IMR-90 (cell line): ENCODE data around the gene RELL1. TPM values are rescaled to one million over a fixed set of nuclear protein-coding genes. Genes with fewer than 3 reads are reported as not detected.

ENCODE experiments used
- ATAC-seq: fragments of 200-7000 bp; cut with Tn5 transposase; 2 replicates; pipeline ENCODE4 v1.9.1; 2020; ENCODE audit warnings: low read depth, mild to moderate bottlenecking, moderate library complexity
- BruUV-seq: library from RNA; stranded (reverse); fragments of 400-500 nt; replicated peaks from 2 replicates; lab custom pipeline; 2021; lab: Mats Ljungman, UMichigan
- CTCF ChIA-PET: fragments of 300-600 bp; formaldehyde crosslinking; extraction: SDS; loops from one replicate; lab custom pipeline; 2021; ENCODE audit warnings: antibody characterized with exemption; lab: Yijun Ruan, JAX
- POLR2A ChIA-PET: fragments of 300-600 bp; sonication (Branson Sonifier 250); formaldehyde crosslinking; loops from one replicate; lab custom pipeline; 2022; ENCODE audit warnings: antibody characterized with exemption; ENCODE audit not compliant: unreplicated experiment; lab: Charles Lee
- DNase-seq: peaks from one replicate; pipeline ENCODE4 v3.0.0; 2013
- H2AFZ ChIP-seq: replicated peaks from 2 replicates; pipeline ENCODE3; 2013; ENCODE audit warnings: low read length, mild to moderate bottlenecking; ENCODE audit not compliant: poor library complexity
- H2AK5ac ChIP-seq: 2 replicates; pipeline ENCODE4 v1.6.1; 2013; ENCODE audit warnings: low read depth, low read length, inconsistent platforms
- H2AK9ac ChIP-seq: replicated peaks from 2 replicates; pipeline ENCODE3; 2013; ENCODE audit warnings: mild to moderate bottlenecking, low read depth, low read length, moderate library complexity; ENCODE audit not compliant: poor library complexity
- H2BK120ac ChIP-seq: 2 replicates; pipeline ENCODE4 v1.6.1; 2013; ENCODE audit warnings: low read depth, low read length, inconsistent platforms
- H2BK15ac ChIP-seq: 3 replicates; pipeline ENCODE4 v1.6.1; 2013; ENCODE audit warnings: low read depth, low read length, inconsistent platforms
- H2BK20ac ChIP-seq: 2 replicates; pipeline ENCODE4 v1.6.1; 2013; ENCODE audit warnings: low read depth, mild to moderate bottlenecking, inconsistent platforms, low read length, moderate library complexity
- H2BK5ac ChIP-seq: 2 replicates; pipeline ENCODE4 v1.6.1; 2013; ENCODE audit warnings: mild to moderate bottlenecking, low read depth, low read length, inconsistent platforms; ENCODE audit not compliant: poor library complexity, severe bottlenecking
- H3K14ac ChIP-seq: replicated peaks from 2 replicates; pipeline ENCODE4 v1.6.1; 2013; ENCODE audit warnings: low read depth, low read length, inconsistent platforms
- H3K18ac ChIP-seq: 2 replicates; pipeline ENCODE4 v1.6.1; 2013; ENCODE audit warnings: low read depth, low read length, control low read depth
- H3K23ac ChIP-seq: 2 replicates; pipeline ENCODE4 v1.6.1; 2013; ENCODE audit warnings: low read depth, low read length, inconsistent platforms
- H3K27ac ChIP-seq: 2 replicates; pipeline ENCODE4 v1.5.1; 2013; ENCODE audit warnings: mild to moderate bottlenecking, control low read depth, low read length; ENCODE audit not compliant: insufficient read depth
- H3K27me3 ChIP-seq: 2 replicates; pipeline ENCODE4 v1.6.1; 2013; ENCODE audit warnings: low read length; ENCODE audit not compliant: control insufficient read depth, insufficient read depth
- H3K36me3 ChIP-seq: 2 replicates; pipeline ENCODE4 v1.6.1; 2013; ENCODE audit warnings: low read length, mixed read lengths; ENCODE audit not compliant: control insufficient read depth, insufficient read depth
- H3K4ac ChIP-seq: 2 replicates; pipeline ENCODE4 v1.6.1; 2013; ENCODE audit warnings: low read depth, low read length, inconsistent platforms
- H3K4me1 ChIP-seq: 2 replicates; pipeline ENCODE4 v1.6.1; 2013; ENCODE audit warnings: low read length, mixed read lengths; ENCODE audit not compliant: control insufficient read depth, insufficient read depth
- H3K4me2 ChIP-seq: 2 replicates; pipeline ENCODE4 v1.6.1; 2013; ENCODE audit warnings: low read depth, mild to moderate bottlenecking, control low read depth, low read length, moderate library complexity
- H3K4me3 ChIP-seq: 2 replicates; pipeline ENCODE4 v1.5.1; 2013; ENCODE audit warnings: low read depth, mild to moderate bottlenecking, control low read depth, low read length, moderate library complexity; ENCODE audit not compliant: insufficient read depth
- H3K56ac ChIP-seq: 2 replicates; pipeline ENCODE4 v1.6.1; 2013; ENCODE audit warnings: low read length, inconsistent platforms; ENCODE audit not compliant: insufficient read depth; ENCODE audit errors: extremely low read depth
- H3K79me1 ChIP-seq, 2 experiments: 2 replicates each; pipeline ENCODE4 v1.6.1; 2013; ENCODE audit warnings: low read length in 2 of 2, inconsistent platforms in 1 of 2, low read depth in 1 of 2
- H3K9ac ChIP-seq: 2 replicates; pipeline ENCODE4 v1.6.1; 2013; ENCODE audit warnings: low read depth, low read length, control low read depth
- H3K9me1 ChIP-seq: 2 replicates; pipeline ENCODE4 v1.6.1; 2013; ENCODE audit warnings: low read length, inconsistent platforms; ENCODE audit not compliant: insufficient read depth
- H3K9me3 ChIP-seq: 2 replicates; pipeline ENCODE4 v1.6.1; 2013; ENCODE audit warnings: low read length; ENCODE audit not compliant: control insufficient read depth, insufficient read depth
- H4K20me1 ChIP-seq: 2 replicates; pipeline ENCODE4 v1.6.1; 2013; ENCODE audit warnings: low read length, inconsistent platforms; ENCODE audit not compliant: insufficient read depth
- H4K5ac ChIP-seq: 2 replicates; pipeline ENCODE4 v1.6.1; 2013; ENCODE audit warnings: mild to moderate bottlenecking, low read depth, low read length, control low read depth
- H4K8ac ChIP-seq, 2 experiments: 2 replicates each; pipeline ENCODE4 v1.6.1; 2013; ENCODE audit warnings: low read depth in 2 of 2, low read length in 2 of 2, control low read depth in 1 of 2, inconsistent platforms in 1 of 2
- H4K91ac ChIP-seq: 2 replicates; pipeline ENCODE4 v1.6.1; 2013; ENCODE audit warnings: low read depth, low read length, inconsistent platforms; ENCODE audit not compliant: insufficient read depth
- BHLHE40 ChIP-seq: fragments of 150-350 bp; IDR thresholded peaks from 2 replicates; pipeline ENCODE4 v1.6.1; 2016; ENCODE audit warnings: mild to moderate bottlenecking, low read depth, low read length
- CEBPB ChIP-seq: IDR thresholded peaks from 2 replicates; pipeline ENCODE4 v1.6.1; 2012; ENCODE audit warnings: low read depth, low read length, improper control_type of control experiment
- CHD1 ChIP-seq: IDR thresholded peaks from 2 replicates; pipeline ENCODE4 v1.6.1; 2012; ENCODE audit warnings: low read depth, low read length, improper control_type of control experiment
- CTCF ChIP-seq: conservative IDR thresholded peaks from 2 replicates; pipeline ENCODE4 v1.5.1; 2012; ENCODE audit warnings: mild to moderate bottlenecking, low read depth, low read length, improper control_type of control experiment
- ELK1 ChIP-seq: fragments of 150-350 bp; IDR thresholded peaks from 2 replicates; pipeline ENCODE4 v1.6.1; 2016; ENCODE audit warnings: low read depth, mild to moderate bottlenecking, low read length, moderate library complexity, borderline replicate concordance
- FOS ChIP-seq: fragments of 150-350 bp; IDR thresholded peaks from 2 replicates; pipeline ENCODE4 v1.6.1; 2016; ENCODE audit warnings: low read depth, low read length
- MAFK ChIP-seq: IDR thresholded peaks from 2 replicates; pipeline ENCODE4 v1.6.1; 2012; ENCODE audit warnings: low read depth, low read length, improper control_type of control experiment
- MAZ ChIP-seq: IDR thresholded peaks from 2 replicates; pipeline ENCODE4 v1.6.1; 2012; ENCODE audit warnings: low read depth, mild to moderate bottlenecking, low read length, improper control_type of control experiment, moderate library complexity, borderline replicate concordance
- MXI1 ChIP-seq: IDR thresholded peaks from 2 replicates; pipeline ENCODE4 v1.6.1; 2012; ENCODE audit warnings: low read depth, mild to moderate bottlenecking, low read length, moderate library complexity, borderline replicate concordance
- NFE2L2 ChIP-seq: fragments of 150-350 bp; IDR thresholded peaks from 2 replicates; pipeline ENCODE4 v1.6.1; 2016; ENCODE audit warnings: low read depth, mild to moderate bottlenecking, low read length
- POLR2A ChIP-seq: IDR thresholded peaks from 2 replicates; pipeline ENCODE4 v1.6.1; 2012; ENCODE audit warnings: mild to moderate bottlenecking, low read depth, low read length
- RAD21 ChIP-seq: IDR thresholded peaks from 2 replicates; pipeline ENCODE4 v1.6.1; 2012; ENCODE audit warnings: low read length, improper control_type of control experiment
- RCOR1 ChIP-seq: IDR thresholded peaks from 2 replicates; pipeline ENCODE4 v1.6.1; 2012; ENCODE audit warnings: mild to moderate bottlenecking, low read length, improper control_type of control experiment; ENCODE audit not compliant: insufficient replicate concordance
- RFX5 ChIP-seq: IDR thresholded peaks from 2 replicates; pipeline ENCODE4 v1.8.0; 2012; ENCODE audit warnings: low read depth, mild to moderate bottlenecking, low read length, moderate library complexity
- SMC3 ChIP-seq: fragments of 150-350 bp; IDR thresholded peaks from 2 replicates; pipeline ENCODE4 v1.6.1; 2016; ENCODE audit warnings: low read depth, mild to moderate bottlenecking, antibody characterized with exemption, low read length, moderate library complexity
- USF2 ChIP-seq: fragments of 150-350 bp; IDR thresholded peaks from 2 replicates; pipeline ENCODE4 v1.6.1; 2017; ENCODE audit warnings: mild to moderate bottlenecking, antibody characterized with exemption, low read length, low read depth
- WGBS, 2 experiments: methylation state at CpG; one replicate each; pipeline versions ENCODE4 v1.1.5 to v1.1.7; 2013; ENCODE audit warnings: missing lambda C conversion rate in 2 of 2; ENCODE audit not compliant: insufficient read length in 1 of 2; ENCODE audit errors: extremely low coverage in 2 of 2; 5-methylcytosine and 5-hydroxymethylcytosine counted together
- dilution Hi-C: fragments of 300-500 bp; cut with HindIII; formaldehyde crosslinking; loops from one replicate; pipeline ENCODE4 v1.14.3; 2018; ENCODE audit warnings: low sequenced_read_pairs; ENCODE audit not compliant: unreplicated experiment
- in situ Hi-C: fragments of 300-500 bp; cut with MboI; formaldehyde crosslinking; loops from 3 replicates; pipeline ENCODE4 v1.14.3; 2019; ENCODE audit warnings: low sequenced_read_pairs, inconsistent platforms, mixed read lengths
- intact Hi-C: fragments of 100-400 bp; cut with micrococcal nuclease; formaldehyde crosslinking; loops from 2 replicates; pipeline ENCODE4 v1.10.0; 2022
- polyA plus RNA-seq, 3 experiments: library from polyadenylated mRNA; depleted of rRNA; stranded (reverse); fragments of >200 nt; gene quantifications; 2 replicates each; pipeline ENCODE4 v1.2.3, GENCODE V29; 2012; ENCODE audit warnings: low replicate concordance in 1 of 3
- total RNA-seq: library from RNA; depleted of rRNA; stranded (reverse); fragments of >200 nt; gene quantifications from 2 replicates; pipeline ENCODE4 v1.2.3, GENCODE V29; 2012

RELL1 gene
- total and polyA plus RNA-seq, 2 of the 4 experiments (the other 2 are of a cell fraction) = 6.8 to 39.6 TPM

DNA sequence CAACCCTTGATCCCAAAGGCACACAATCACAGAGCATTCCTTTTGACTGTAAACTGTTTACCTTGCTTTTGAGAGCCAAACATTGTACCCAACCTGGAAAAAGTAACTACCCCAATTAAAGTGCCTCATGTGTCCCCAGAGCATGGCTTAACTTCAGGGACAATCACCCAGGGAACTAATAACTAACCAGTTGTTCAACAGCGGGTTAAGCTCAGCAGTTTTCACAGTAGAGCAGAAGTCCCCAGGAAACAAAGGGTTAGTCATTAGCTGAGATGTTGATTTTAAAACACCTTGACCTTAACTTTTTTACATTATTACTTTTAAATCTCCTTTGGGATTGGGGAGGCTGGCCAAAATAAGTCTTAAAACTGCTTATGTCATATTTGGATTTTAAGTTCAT lies 94.8 kb downstream of the RELL1 start:
- Histone ChIP-seq H2BK20ac (no peak overlapping the region), H3K4ac (no peak overlapping the region), H2BK15ac (no peak overlapping the region), H3K4me1 (no peaks in the 10 kb centered on the region), H4K8ac (no peak overlapping the region), H4K20me1 (no peaks in the 10 kb centered on the region), H2BK5ac (no peak overlapping the region), H3K27ac (no peak overlapping the region), H3K18ac (no peak overlapping the region), H4K91ac (no peak overlapping the region), H3K23ac (no peak overlapping the region), H3K56ac (no peak overlapping the region), H4K5ac (no peak overlapping the region), H3K14ac (no peak overlapping the region), H3K9me3 (no peaks in the 10 kb centered on the region), H3K36me3 (no peaks in the 10 kb centered on the region), H2BK120ac (no peak overlapping the region), H2AFZ (no peak overlapping the region), H3K4me2 (no peak overlapping the region), H3K27me3 (no peaks in the 10 kb centered on the region), H3K4me3 (no peak overlapping the region), H3K79me1 (no peaks in the 10 kb centered on the region), H2AK9ac (no peak overlapping the region), H3K9ac (no peak overlapping the region), H3K9me1 (no peaks in the 10 kb centered on the region), H2AK5ac (no peak overlapping the region)
- in situ Hi-C loops = no loop called here
- dilution Hi-C loops = no loop called here
- intact Hi-C loops = no loop called here
- WGBS, 2 experiments = no CpG with 5 or more reads among the region's 1 CpG
- no peak for TF ChIP-seq SMC3
- no peak for TF ChIP-seq CHD1
- no peak for TF ChIP-seq ELK1
- TF ChIP-seq MAZ = no peak
- TF ChIP-seq CEBPB = no peak
- no peak for TF ChIP-seq POLR2A
- TF ChIP-seq RCOR1 = no peak
- TF ChIP-seq FOS = no peak
- TF ChIP-seq MXI1 = no peak
- no peak for TF ChIP-seq RAD21
- TF ChIP-seq CTCF = no peak
- no peak for TF ChIP-seq RFX5
- TF ChIP-seq MAFK = no peak
- no peak for TF ChIP-seq USF2
- no peak for TF ChIP-seq NFE2L2
- no peak for TF ChIP-seq BHLHE40
- no peak for DNase-seq
- ChIA-PET POLR2A (no interaction called here), CTCF (no interaction called here)
- BruUV-seq = no TSS peak
- ATAC-seq = no peak
